Ovary (tissue), 3 donors: ENCODE measurements around the gene ALOXE3.

Experiments
- POLR2A ChIP-seq: fragments of 450-650 bp; IDR thresholded peaks from one replicate; pipeline ENCODE4 v1.6.1; 2017; ENCODE audit warnings: antibody characterized with exemption, mild to moderate bottlenecking, moderate library complexity
- TF ChIP-seq, protein P1 (sequence below), 3 donors: fragments of 450-650 bp in 2 of 3; fragments of 200-600 bp in 1 of 3; IDR thresholded peaks; one replicate each; pipeline versions ENCODE4 v1.5.1 to v1.8.0; 2016 to 2022; ENCODE audit warnings: antibody characterized with exemption in 3 of 3, mild to moderate bottlenecking in 1 of 3
- donor health status: DM: no; HTN: no; CAD: no.

DNA sequence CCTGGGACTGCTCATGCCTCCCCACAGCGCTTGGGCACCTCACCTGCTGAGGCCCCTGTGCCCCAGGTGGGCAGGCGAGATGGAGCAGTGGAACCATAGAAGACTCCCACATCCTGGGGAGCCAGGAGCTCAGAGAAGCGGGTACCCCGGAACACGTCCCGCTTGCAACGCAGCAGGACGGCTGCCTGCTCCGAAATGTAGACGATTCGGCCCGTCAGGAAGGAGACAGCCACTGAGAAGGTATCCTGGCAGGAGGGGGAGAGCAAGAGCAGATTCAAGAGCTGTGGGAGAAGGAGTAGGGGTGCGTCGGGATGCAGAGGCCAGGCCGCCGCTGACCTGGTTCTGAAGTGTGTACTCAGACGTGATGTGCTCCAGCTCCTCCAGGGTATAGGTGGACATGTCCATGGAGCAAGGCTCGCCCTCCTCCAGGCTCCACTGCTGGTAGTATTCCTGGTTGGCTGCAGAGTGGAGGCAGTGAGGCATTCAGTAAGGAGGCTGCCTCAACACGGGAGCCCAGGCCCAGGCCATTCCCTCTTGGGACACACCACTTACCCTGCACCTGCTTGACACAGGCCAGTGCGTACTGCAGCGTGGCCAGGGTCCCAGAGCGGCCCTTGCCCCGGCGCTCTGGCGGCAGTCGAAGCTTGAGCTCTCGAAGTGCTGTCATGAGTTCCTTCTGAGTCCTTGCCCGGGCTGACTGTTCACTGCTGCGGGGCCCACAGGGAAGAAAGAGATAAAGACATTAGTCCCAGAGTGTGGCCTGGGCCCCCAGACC is 31.3 kb upstream of the ALOXE3 start:
- TF ChIP-seq, protein P1, sequence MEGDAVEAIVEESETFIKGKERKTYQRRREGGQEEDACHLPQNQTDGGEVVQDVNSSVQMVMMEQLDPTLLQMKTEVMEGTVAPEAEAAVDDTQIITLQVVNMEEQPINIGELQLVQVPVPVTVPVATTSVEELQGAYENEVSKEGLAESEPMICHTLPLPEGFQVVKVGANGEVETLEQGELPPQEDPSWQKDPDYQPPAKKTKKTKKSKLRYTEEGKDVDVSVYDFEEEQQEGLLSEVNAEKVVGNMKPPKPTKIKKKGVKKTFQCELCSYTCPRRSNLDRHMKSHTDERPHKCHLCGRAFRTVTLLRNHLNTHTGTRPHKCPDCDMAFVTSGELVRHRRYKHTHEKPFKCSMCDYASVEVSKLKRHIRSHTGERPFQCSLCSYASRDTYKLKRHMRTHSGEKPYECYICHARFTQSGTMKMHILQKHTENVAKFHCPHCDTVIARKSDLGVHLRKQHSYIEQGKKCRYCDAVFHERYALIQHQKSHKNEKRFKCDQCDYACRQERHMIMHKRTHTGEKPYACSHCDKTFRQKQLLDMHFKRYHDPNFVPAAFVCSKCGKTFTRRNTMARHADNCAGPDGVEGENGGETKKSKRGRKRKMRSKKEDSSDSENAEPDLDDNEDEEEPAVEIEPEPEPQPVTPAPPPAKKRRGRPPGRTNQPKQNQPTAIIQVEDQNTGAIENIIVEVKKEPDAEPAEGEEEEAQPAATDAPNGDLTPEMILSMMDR (IDR thresholded peaks at IDR 0.05): no peak
- no peak for TF ChIP-seq POLR2A
